ENCODE measurements around the gene AP3M1. TPM values are rescaled to one million over a fixed set of nuclear protein-coding genes. Genes with fewer than 3 reads are reported as not detected.

The AP3M1 gene
- 10 to 100 TPM; 31.6 to 39.5 (median 34.3) TPM for total RNA-seq
- 10 to 100 TPM in 1 of 3 donors, 1 to 10 TPM in 2; 7.3 to 13.0 (median 9.1) TPM for polyA plus RNA-seq
- long read RNA-seq, donor 1, full-length matches to known transcripts = 15 of 15 reads
- long read RNA-seq, donor 1, partial matches to known transcripts = 0 of 15 reads
- long read RNA-seq, donor 1, other reads (novel, unspliced or antisense) = 0 of 15 reads
- long read RNA-seq, donor 2, full-length matches to known transcripts = 5 of 5 reads
- long read RNA-seq, donor 2, partial matches to known transcripts = 0 of 5 reads
- long read RNA-seq, donor 2, other reads (novel, unspliced or antisense) = 0 of 5 reads

GRCh38 chr10:74150204-74150989 lies at the start of gene AP3M1:
Gene AP3M1, minus strand, starts transcription at chr10:74150828. Its CDS starts 12,449 bp downstream, at chr10:74138379.
- TF ChIP-seq POLR2AphosphoS5 (IDR thresholded peaks at IDR 0.05) (peak in 2 of 3 donors; percentile 1), CTCF (IDR thresholded peaks at IDR 0.05 in 8 of 11, conservative IDR thresholded peaks at IDR 0.05 in 3 of 11) (no peak), POLR2A (IDR thresholded peaks at IDR 0.05) (no peak)
- intact Hi-C loops (cut with DNase I; ENCODE audit: low total_unique reads) = no loop called here
- peak; percentile 96 for DNase-seq
- Histone ChIP-seq H3K4me3 (peak within 1 kb of the TSS; percentile 76 to 98 (median 92)), H3K9me3 (no peaks in the 10 kb centered on the region), H3K4me1 (peaks cover 27 to 90% (median 68%) of the 10 kb centered on the region in 6 donors), H3K27me3 (replicated peaks in 1 of 7) (no peaks in the 10 kb centered on the region), H3K36me3 (peaks cover 0 to 27% (median 4%) of the 10 kb centered on the region in 6 donors), H3K27ac (peak within 1 kb of the TSS; percentile 89 to 96 (median 94))
- 0 to 2% (median 0%) methylated on average over 26 to 32 of the region's 32 CpGs for WGBS, 5 donors

- H3K9me3 ChIP-seq = no peaks in the 10 kb centered on the region
- TF ChIP-seq CTCF (IDR thresholded peaks at IDR 0.05 in 8 of 11, conservative IDR thresholded peaks at IDR 0.05 in 3 of 11) (no peak), POLR2A (IDR thresholded peaks at IDR 0.05) (no peak), POLR2AphosphoS5 (IDR thresholded peaks at IDR 0.05) (no peak)
- peaks cover 0 to 28% (median 3%) of the 10 kb centered on the region in 6 donors for H3K36me3 ChIP-seq
- no peak overlapping the region for H3K27ac ChIP-seq
- intact Hi-C loops (cut with DNase I; ENCODE audit: low total_unique reads) = no loop called here
- H3K27me3 ChIP-seq (replicated peaks in 1 of 7) = no peaks in the 10 kb centered on the region
- peaks cover 0 to 26% (median 0%) of the 10 kb centered on the region in 6 donors for H3K4me1 ChIP-seq
- 97 to 99% (median 98%) methylated on average over 4 of the region's 4 CpGs for WGBS, 5 donors
- H3K4me3 ChIP-seq = no peak overlapping the region
- no peak for DNase-seq
These were observed 48.7 kb upstream of the AP3M1 start for GRCh38 chr10:74199315-74199714.

- H3K27ac ChIP-seq = no peak overlapping the region
- intact Hi-C loops (cut with DNase I; ENCODE audit: low total_unique reads) = no loop called here
- TF ChIP-seq POLR2A (IDR thresholded peaks at IDR 0.05) (no peak), POLR2AphosphoS5 (IDR thresholded peaks at IDR 0.05) (no peak), CTCF (IDR thresholded peaks at IDR 0.05 in 8 of 11, conservative IDR thresholded peaks at IDR 0.05 in 3 of 11) (no peak)
- H3K4me1 ChIP-seq = peaks cover 3 to 69% (median 23%) of the 10 kb centered on the region in 6 donors
- DNase-seq = no peak
- no peaks in the 10 kb centered on the region for H3K27me3 ChIP-seq (replicated peaks in 1 of 7)
- H3K4me3 ChIP-seq = no peak overlapping the region
- WGBS, 5 donors = 93 to 97% (median 95%) methylated on average over 3 of the region's 3 CpGs
- no peaks in the 10 kb centered on the region for H3K36me3 ChIP-seq
- H3K9me3 ChIP-seq = no peaks in the 10 kb centered on the region
These were observed 44.4 kb upstream of the AP3M1 start for GRCh38 chr10:74194999-74195398.

- Histone ChIP-seq H3K4me3 (no peak overlapping the region), H3K27ac (no peak overlapping the region), H3K36me3 (no peaks in the 10 kb centered on the region), H3K27me3 (replicated peaks in 1 of 7) (no peaks in the 10 kb centered on the region), H3K9me3 (no peaks in the 10 kb centered on the region), H3K4me1 (peaks cover 8 to 74% (median 28%) of the 10 kb centered on the region in 6 donors)
- no peak for TF ChIP-seq POLR2AphosphoS5 (IDR thresholded peaks at IDR 0.05)
- no peak for TF ChIP-seq POLR2A (IDR thresholded peaks at IDR 0.05)
- no peak for TF ChIP-seq CTCF (IDR thresholded peaks at IDR 0.05 in 8 of 11, conservative IDR thresholded peaks at IDR 0.05 in 3 of 11)
- WGBS, 5 donors = 75 to 83% (median 80%) methylated on average over 3 of the region's 3 CpGs
- intact Hi-C loops (cut with DNase I; ENCODE audit: low total_unique reads) = no loop called here
- DNase-seq = no peak
These were observed 43.9 kb upstream of the AP3M1 start for GRCh38 chr10:74194545-74194944.
